Measurements from ENCODE around the gene SPATA22. TPM values are rescaled to one million over a fixed set of nuclear protein-coding genes. Genes with fewer than 3 reads are reported as not detected.
"Not testable (repeated sequence)": the region's sequence is repeated elsewhere in the genome, so short reads cannot be mapped to it uniquely, and the experiment has no call there.

The SPATA22 gene
- polyA plus RNA-seq, 1 donor, result not detected

- no peak overlapping the region for H3K4me3 ChIP-seq (ENCODE audit: low read length)
- no peaks in the 10 kb centered on the region for H3K4me1 ChIP-seq (ENCODE audit: control insufficient read depth, insufficient read depth, low read length)
- 83% methylated on average over 1 of the region's 2 CpGs for whole genome bisulfite sequencing (ENCODE audit: insufficient coverage, low lambda C conversion rate)
- no peak for DNase-seq
- no peaks in the 10 kb centered on the region for H3K9me3 ChIP-seq (ENCODE audit: control insufficient read depth, low read depth, low read length)
- H3K36me3 ChIP-seq (ENCODE audit: control insufficient read depth, insufficient read depth, low read length), result no peaks in the 10 kb centered on the region
- no peaks in the 10 kb centered on the region for H3K27me3 ChIP-seq (ENCODE audit: control insufficient read depth, insufficient read depth, low read length)
- H3K27ac ChIP-seq (ENCODE audit: low read length), result no peak overlapping the region
Observed at GRCh38 chr17:3418222-3418621, 53.4 kb downstream of the SPATA22 start.

- Histone ChIP-seq H3K36me3 (ENCODE audit: control insufficient read depth, insufficient read depth, low read length) (no peaks in the 10 kb centered on the region), H3K27me3 (ENCODE audit: control insufficient read depth, insufficient read depth, low read length) (no peaks in the 10 kb centered on the region), H3K4me3 (ENCODE audit: low read length) (no peak overlapping the region), H3K4me1 (ENCODE audit: control insufficient read depth, insufficient read depth, low read length) (no peaks in the 10 kb centered on the region), H3K9me3 (ENCODE audit: control insufficient read depth, low read depth, low read length) (no peaks in the 10 kb centered on the region), H3K27ac (ENCODE audit: low read length) (no peak overlapping the region)
- WGBS (ENCODE audit: insufficient coverage, low lambda C conversion rate), result 73% methylated on average over 2 of the region's 5 CpGs
- DNase-seq, result no peak
Observed at GRCh38 chr17:3415610-3416009, 56.0 kb downstream of the SPATA22 start.

GRCh38 chr17:3412216-3412615 lies 59.4 kb downstream of the SPATA22 start:
- H3K9me3 ChIP-seq (ENCODE audit: control insufficient read depth, low read depth, low read length); H3K36me3 ChIP-seq (ENCODE audit: control insufficient read depth, insufficient read depth, low read length); H3K4me3 ChIP-seq (ENCODE audit: low read length); H3K27me3 ChIP-seq (ENCODE audit: control insufficient read depth, insufficient read depth, low read length); H3K27ac ChIP-seq (ENCODE audit: low read length); DNase-seq; H3K4me1 ChIP-seq (ENCODE audit: control insufficient read depth, insufficient read depth, low read length): not testable (repeated sequence)
- WGBS (ENCODE audit: insufficient coverage, low lambda C conversion rate), result no CpG with 5 or more reads among the region's 16 CpGs

DNA sequence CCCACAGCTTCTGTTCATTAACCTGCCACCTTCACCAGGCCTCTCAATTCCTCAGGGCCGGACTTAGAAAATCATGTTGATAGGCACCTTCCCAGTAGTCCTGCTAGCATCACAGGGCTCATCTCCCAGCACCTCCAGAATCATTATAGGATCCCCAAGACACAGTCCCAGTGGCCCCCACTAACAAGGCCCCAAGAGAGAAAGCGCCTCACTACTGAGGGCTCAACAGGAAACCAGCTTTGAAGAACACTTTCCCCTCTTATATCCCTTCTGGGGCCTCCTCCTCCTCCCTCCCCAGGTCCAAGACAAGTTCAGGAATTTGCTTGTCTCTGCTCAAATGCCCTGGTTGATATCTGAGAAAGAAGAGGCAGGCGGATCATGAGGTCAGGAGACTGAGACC lies 60.5 kb downstream of the SPATA22 start, which contains the start of gene OR3A3:
OR3A3 (plus strand) TSS at position 301 of the 400 bp plus-strand sequence.
- 80% methylated on average over 1 of the region's 3 CpGs for WGBS (ENCODE audit: insufficient coverage, low lambda C conversion rate)
- no peaks in the 10 kb centered on the region for H3K36me3 ChIP-seq (ENCODE audit: control insufficient read depth, insufficient read depth, low read length)
- no peak for DNase-seq
- no peak within 1 kb of the TSS for H3K27ac ChIP-seq (ENCODE audit: low read length)
- H3K9me3 ChIP-seq (ENCODE audit: control insufficient read depth, low read depth, low read length), result no peaks in the 10 kb centered on the region
- no peaks in the 10 kb centered on the region for H3K27me3 ChIP-seq (ENCODE audit: control insufficient read depth, insufficient read depth, low read length)
- H3K4me3 ChIP-seq (ENCODE audit: low read length), result no peak within 1 kb of the TSS
- H3K4me1 ChIP-seq (ENCODE audit: control insufficient read depth, insufficient read depth, low read length), result no peaks in the 10 kb centered on the region

- WGBS (ENCODE audit: insufficient coverage, low lambda C conversion rate), result no CpG with 5 or more reads among the region's 1 CpG
- not testable (repeated sequence) for H3K36me3 ChIP-seq (ENCODE audit: control insufficient read depth, insufficient read depth, low read length); H3K4me1 ChIP-seq (ENCODE audit: control insufficient read depth, insufficient read depth, low read length)
Observed at GRCh38 chr17:3403856-3404255, 67.8 kb downstream of the SPATA22 start.

GRCh38 chr17:3401786-3402185 lies 69.8 kb downstream of the SPATA22 start:
- no peak overlapping the region for H3K27ac ChIP-seq (ENCODE audit: low read length)
- H3K27me3 ChIP-seq (ENCODE audit: control insufficient read depth, insufficient read depth, low read length), result no peaks in the 10 kb centered on the region
- no peaks in the 10 kb centered on the region for H3K9me3 ChIP-seq (ENCODE audit: control insufficient read depth, low read depth, low read length)
- DNase-seq, result no peak
- 100% methylated on average over 1 of the region's 2 CpGs for WGBS (ENCODE audit: insufficient coverage, low lambda C conversion rate)
- H3K36me3 ChIP-seq (ENCODE audit: control insufficient read depth, insufficient read depth, low read length), result no peaks in the 10 kb centered on the region
- H3K4me3 ChIP-seq (ENCODE audit: low read length), result no peak overlapping the region
- H3K4me1 ChIP-seq (ENCODE audit: control insufficient read depth, insufficient read depth, low read length), result no peaks in the 10 kb centered on the region

More at GRCh38 chr17:3403856-3404255, 67.8 kb downstream of the SPATA22 start:
- DNase-seq; H3K9me3 ChIP-seq (ENCODE audit: control insufficient read depth, low read depth, low read length); H3K27ac ChIP-seq (ENCODE audit: low read length); H3K4me3 ChIP-seq (ENCODE audit: low read length); H3K27me3 ChIP-seq (ENCODE audit: control insufficient read depth, insufficient read depth, low read length): not testable (repeated sequence)

DNA sequence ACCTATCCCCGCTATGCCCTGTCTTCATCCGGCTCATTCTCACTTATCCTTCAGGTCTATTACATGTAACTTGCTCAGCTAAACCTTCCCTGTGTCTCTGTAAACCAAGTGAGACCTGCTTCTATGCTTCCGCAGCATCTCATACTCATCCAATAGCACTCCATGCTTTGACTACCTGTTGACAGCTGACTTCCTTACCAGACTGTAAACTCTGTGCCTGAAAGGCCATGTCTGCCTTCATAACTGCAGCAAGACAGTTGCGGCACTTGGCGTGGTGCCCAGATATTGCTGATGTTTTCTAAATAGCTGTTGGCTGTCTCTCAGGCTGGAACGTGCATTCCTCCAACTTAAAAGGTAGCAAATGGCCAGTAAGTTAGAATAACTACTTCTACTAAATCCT lies 71.6 kb downstream of the SPATA22 start:
- H3K27me3 ChIP-seq (ENCODE audit: control insufficient read depth, insufficient read depth, low read length), result no peaks in the 10 kb centered on the region
- H3K9me3 ChIP-seq (ENCODE audit: control insufficient read depth, low read depth, low read length), result no peaks in the 10 kb centered on the region
- 56% methylated on average over 4 of the region's 6 CpGs for WGBS (ENCODE audit: insufficient coverage, low lambda C conversion rate)
- no peaks in the 10 kb centered on the region for H3K36me3 ChIP-seq (ENCODE audit: control insufficient read depth, insufficient read depth, low read length)
- no peak overlapping the region for H3K27ac ChIP-seq (ENCODE audit: low read length)
- no peak for DNase-seq
- no peak overlapping the region for H3K4me3 ChIP-seq (ENCODE audit: low read length)
- no peaks in the 10 kb centered on the region for H3K4me1 ChIP-seq (ENCODE audit: control insufficient read depth, insufficient read depth, low read length)

DNA sequence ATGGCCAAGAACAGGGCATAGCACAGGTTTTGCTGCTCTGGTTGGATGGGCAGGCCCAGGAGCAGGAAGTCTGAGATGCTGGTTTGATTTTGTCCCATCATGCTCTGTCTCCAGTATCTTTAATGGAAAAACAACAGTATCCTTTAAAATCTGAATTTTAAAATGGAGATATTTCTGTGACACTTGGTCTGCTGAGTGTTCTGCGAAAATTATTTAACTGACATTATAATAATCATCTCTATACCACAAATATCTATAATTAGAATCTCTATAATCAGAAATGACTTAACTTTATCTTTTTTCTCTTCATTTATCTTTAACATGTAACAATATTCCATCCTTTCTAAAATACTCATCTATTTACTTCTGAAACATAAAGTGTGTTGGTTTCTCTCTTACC lies 73.3 kb downstream of the SPATA22 start, which contains the start of gene OR1E1:
OR1E1 (minus strand) TSS at position 101 of the 400 bp plus-strand sequence; CDS start at position 101, 0 bp downstream.
- no peaks in the 10 kb centered on the region for H3K4me1 ChIP-seq (ENCODE audit: control insufficient read depth, insufficient read depth, low read length)
- no peaks in the 10 kb centered on the region for H3K9me3 ChIP-seq (ENCODE audit: control insufficient read depth, low read depth, low read length)
- no peaks in the 10 kb centered on the region for H3K27me3 ChIP-seq (ENCODE audit: control insufficient read depth, insufficient read depth, low read length)
- WGBS (ENCODE audit: insufficient coverage, low lambda C conversion rate), result 40% methylated on average over 1 of the region's 1 CpG
- DNase-seq, result no peak
- no peak within 1 kb of the TSS for H3K4me3 ChIP-seq (ENCODE audit: low read length)
- no peaks in the 10 kb centered on the region for H3K36me3 ChIP-seq (ENCODE audit: control insufficient read depth, insufficient read depth, low read length)
- H3K27ac ChIP-seq (ENCODE audit: low read length), result no peak within 1 kb of the TSS

- H3K36me3 ChIP-seq (ENCODE audit: control insufficient read depth, insufficient read depth, low read length); H3K4me1 ChIP-seq (ENCODE audit: control insufficient read depth, insufficient read depth, low read length); H3K9me3 ChIP-seq (ENCODE audit: control insufficient read depth, low read depth, low read length); H3K27me3 ChIP-seq (ENCODE audit: control insufficient read depth, insufficient read depth, low read length); H3K27ac ChIP-seq (ENCODE audit: low read length); H3K4me3 ChIP-seq (ENCODE audit: low read length); DNase-seq: not testable (repeated sequence)
- WGBS (ENCODE audit: insufficient coverage, low lambda C conversion rate), result 100% methylated on average over 1 of the region's 7 CpGs
Observed at GRCh38 chr17:3397801-3398200, 73.8 kb downstream of the SPATA22 start.
